MCF 10A (cell line): ENCODE measurements around the gene DNAH3. TPM values are rescaled to one million over a fixed set of nuclear protein-coding genes. Genes with fewer than 3 reads are reported as not detected.
"Not testable (repeated sequence)": the region's sequence is repeated elsewhere in the genome, so short reads cannot be mapped to it uniquely, and the experiment has no call there.

Experiments used
- BruUV-seq: library from RNA; stranded (reverse); fragments of 400-500 nt; replicated peaks from 2 replicates; lab custom pipeline; 2021; lab: Mats Ljungman, UMichigan
- CTCF ChIA-PET: fragments of 300-600 bp; sonication (Branson Sonifier 250); formaldehyde crosslinking; extraction: SDS; loops from one replicate; lab custom pipeline; 2021; ENCODE audit warnings: antibody characterized with exemption, inconsistent platforms; lab: Yijun Ruan, JAX
- POLR2A ChIA-PET: fragments of 300-600, 350-650 bp; sonication (Branson Sonifier 250); formaldehyde crosslinking; extraction: SDS; loops from one replicate; lab custom pipeline; 2020; ENCODE audit warnings: antibody characterized with exemption, inconsistent platforms; lab: Yijun Ruan, JAX
- DNase-seq: peaks from one replicate; pipeline ENCODE4 v3.0.0-alpha.2; 2018; ENCODE audit not compliant: unreplicated experiment
- H3K27ac Mint-ChIP-seq: one replicate; pipeline ENCODE4 v1.8.0; 2022; ENCODE audit warnings: mild to moderate bottlenecking, low read depth, mixed read lengths; ENCODE audit not compliant: unreplicated experiment
- H3K27me3 Mint-ChIP-seq: one replicate; pipeline ENCODE4 v1.8.0; 2022; ENCODE audit warnings: mixed read lengths; ENCODE audit not compliant: insufficient read depth, unreplicated experiment
- H3K36me3 Mint-ChIP-seq: one replicate; pipeline ENCODE4 v1.8.0; 2022; ENCODE audit warnings: mild to moderate bottlenecking, moderate library complexity, mixed read lengths; ENCODE audit not compliant: insufficient read depth, unreplicated experiment
- H3K4me1 Mint-ChIP-seq: one replicate; pipeline ENCODE4 v1.8.0; 2022; ENCODE audit warnings: mixed read lengths; ENCODE audit not compliant: insufficient read depth, unreplicated experiment
- H3K4me3 Mint-ChIP-seq: one replicate; pipeline ENCODE4 v1.8.0; 2022; ENCODE audit warnings: mild to moderate bottlenecking, moderate library complexity, mixed read lengths; ENCODE audit not compliant: unreplicated experiment
- H3K9me3 Mint-ChIP-seq: one replicate; pipeline ENCODE4 v1.8.0; 2022; ENCODE audit warnings: mixed read lengths; ENCODE audit not compliant: unreplicated experiment
- CTCF ChIP-seq: fragments of 200-600 bp; IDR thresholded peaks from one replicate; pipeline ENCODE4 v1.8.0; 2022; ENCODE audit warnings: antibody characterized with exemption, mild to moderate bottlenecking; ENCODE audit not compliant: unreplicated experiment
- intact Hi-C: fragments of 100-400 bp; cut with micrococcal nuclease; formaldehyde crosslinking; loops from 2 replicates; pipeline ENCODE4 v1.14.1; 2022
- total RNA-seq: library from RNA; stranded (reverse); gene quantifications from 2 replicates; pipeline ENCODE4 v1.2.3, GENCODE V29; 2022

Gene DNAH3
- total RNA-seq, 1 experiment from 2014 or later: not detected

- ChIA-PET POLR2A (interaction anchor here (0.6 kb wide), 1 partner anchor 134 kb away, joined by 3 read pairs; no protein-coding TSS in a partner anchor), CTCF (interaction anchor here (1.1 kb wide), 1 partner anchor 145 kb away, joined by 3 read pairs; no protein-coding TSS in a partner anchor)
- intact Hi-C loops: no loop called here
- Mint-ChIP-seq H3K27me3 (no peaks in the 10 kb centered on the region), H3K4me3 (no peak overlapping the region), H3K9me3 (no peaks in the 10 kb centered on the region), H3K27ac (no peak overlapping the region), H3K4me1 (no peaks in the 10 kb centered on the region), H3K36me3 (no peaks in the 10 kb centered on the region)
- no peak for DNase-seq
- TF ChIP-seq CTCF: no peak
- no TSS peak for BruUV-seq
Measured at GRCh38 chr16:20995711-20996110, 154.9 kb downstream of the DNAH3 start.

- CTCF ChIA-PET, BruUV-seq, H3K36me3 Mint-ChIP-seq, intact Hi-C loops, H3K4me1 Mint-ChIP-seq, H3K9me3 Mint-ChIP-seq, H3K27ac Mint-ChIP-seq, POLR2A ChIA-PET, H3K4me3 Mint-ChIP-seq, DNase-seq, H3K27me3 Mint-ChIP-seq: not testable (repeated sequence)
Measured at GRCh38 chr16:20989496-20990070, 161.1 kb downstream of the DNAH3 start.

GRCh38 chr16:20987049-20987448, 163.6 kb downstream of the DNAH3 start:
- no peak overlapping the region for H3K27ac Mint-ChIP-seq
- CTCF ChIA-PET: interaction anchor here (0.7 kb wide), 1 partner anchor 48 kb away, joined by 3 read pairs; no protein-coding TSS in a partner anchor
- no peak for TF ChIP-seq CTCF
- no peaks in the 10 kb centered on the region for H3K27me3 Mint-ChIP-seq
- BruUV-seq: no TSS peak
- H3K36me3 Mint-ChIP-seq: no peaks in the 10 kb centered on the region
- POLR2A ChIA-PET: no interaction called here
- no peaks in the 10 kb centered on the region for H3K4me1 Mint-ChIP-seq
- H3K9me3 Mint-ChIP-seq: no peaks in the 10 kb centered on the region
- intact Hi-C loops: no loop called here
- no peak overlapping the region for H3K4me3 Mint-ChIP-seq
- no peak for DNase-seq

GRCh38 chr16:20984019-20984418, 166.6 kb downstream of the DNAH3 start:
- Mint-ChIP-seq H3K4me3 (no peak overlapping the region), H3K36me3 (no peaks in the 10 kb centered on the region), H3K4me1 (no peaks in the 10 kb centered on the region), H3K9me3 (no peaks in the 10 kb centered on the region), H3K27ac (no peak overlapping the region), H3K27me3 (no peaks in the 10 kb centered on the region)
- no peak for DNase-seq
- no TSS peak for BruUV-seq
- ChIA-PET CTCF (interaction anchor here (0.6 to 1.2 kb wide), 3 partner anchors 18 to 137 kb away, joined by 3 to 4 read pairs (median 3); no protein-coding TSS in a partner anchor), POLR2A (no interaction called here)
- TF ChIP-seq CTCF: no peak
- intact Hi-C loops: no loop called here
